Measurements from ENCODE around the gene GADL1. TPM values are rescaled to one million over a fixed set of nuclear protein-coding genes. Genes with fewer than 3 reads are reported as not detected.

GADL1 gene
- total and polyA plus RNA-seq, 2 experiments from 2014 or later = not detected

DNA sequence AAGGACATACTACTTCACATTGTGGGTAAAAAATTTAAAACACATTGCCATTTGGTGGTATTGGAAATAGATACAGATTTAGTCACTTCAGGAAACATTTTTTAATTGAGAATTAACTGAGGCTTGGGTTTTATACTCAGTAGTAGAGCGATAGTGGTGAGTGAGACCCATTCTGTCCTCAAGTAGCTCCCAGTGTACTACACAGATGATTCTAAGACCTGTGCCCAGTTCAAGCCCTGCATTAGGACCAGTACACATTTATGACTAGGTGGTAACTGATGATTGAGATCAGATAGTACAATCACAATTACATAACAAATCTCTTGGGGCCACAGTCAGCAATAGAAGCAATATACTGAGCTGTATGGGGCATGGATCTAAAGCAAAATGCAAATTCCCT lies 67.4 kb downstream of the GADL1 start:
- in situ Hi-C loops (cut with MboI) = no loop called here
- 91 to 100% methylated on average over 1 of the region's 1 CpG for WGBS, 2 experiments (ENCODE audit: low coverage in 1 of 2, low lambda C conversion rate in 2 of 2, missing lambda C conversion rate in 2 of 2)
- Histone ChIP-seq H4K20me1 (ENCODE audit: insufficient read depth) (no peaks in the 10 kb centered on the region), H3K79me2 (ENCODE audit: insufficient read depth) (no peaks in the 10 kb centered on the region), H2AFZ (no peak overlapping the region), H3K4me1 (ENCODE audit: insufficient read depth) (peaks cover 10% of the 10 kb centered on the region; the same call in 1 of the 2 replicates), H3K4me2 (ENCODE audit: unreplicated experiment) (no peak overlapping the region), H3F3A (ENCODE audit: insufficient read depth) (no peaks in the 10 kb centered on the region), H3K27me3 (replicated peaks; ENCODE audit: insufficient read depth) (no peaks in the 10 kb centered on the region), H3K27ac (no peak overlapping the region), H3K9ac (no peak overlapping the region), H3K36me3 (ENCODE audit: low read depth) (no peaks in the 10 kb centered on the region), H3K9me3 (ENCODE audit: low read depth) (no peaks in the 10 kb centered on the region), H3K4me3 (no peak overlapping the region), H3K9me2 (ENCODE audit: insufficient read depth) (no peaks in the 10 kb centered on the region)
- no peak for DNase-seq
- TF ChIP-seq EZH2phosphoT487 (IDR thresholded peaks at IDR 0.05; ENCODE audit: insufficient read depth, low read depth) (no peak), EZH2 (IDR thresholded peaks at IDR 0.05; ENCODE audit: insufficient read depth, poor library complexity, severe bottlenecking) (no peak)

DNA sequence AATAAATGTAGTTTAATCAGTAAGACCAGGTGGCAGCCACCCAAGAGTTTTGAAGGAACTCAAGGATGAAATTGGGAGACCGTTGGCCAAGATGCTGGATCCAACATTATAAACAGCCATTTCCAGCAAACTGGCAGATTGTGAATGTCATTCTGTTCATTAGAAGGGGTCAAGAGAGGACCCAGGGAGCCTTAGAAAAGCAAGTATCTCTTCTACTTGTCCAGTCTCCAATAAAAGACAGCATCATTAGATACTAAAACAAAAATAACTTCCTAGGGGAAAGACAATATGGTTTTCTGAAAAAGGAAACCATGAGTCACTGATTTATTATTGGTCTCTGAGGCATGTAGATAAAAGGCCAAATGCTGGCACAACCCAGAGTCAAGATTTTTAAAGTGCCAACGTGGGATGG lies 67.9 kb downstream of the GADL1 start:
- H3K36me3 ChIP-seq (ENCODE audit: low read depth) = no peaks in the 10 kb centered on the region
- H4K20me1 ChIP-seq (ENCODE audit: insufficient read depth) = no peaks in the 10 kb centered on the region
- H2AFZ ChIP-seq = no peak overlapping the region; the same call in 1 of the 2 replicates
- H3K27me3 ChIP-seq (replicated peaks; ENCODE audit: insufficient read depth) = no peaks in the 10 kb centered on the region
- H3K9me3 ChIP-seq (ENCODE audit: low read depth) = no peaks in the 10 kb centered on the region
- no peak overlapping the region for H3K27ac ChIP-seq
- peak; percentile 54 for DNase-seq
- H3F3A ChIP-seq (ENCODE audit: insufficient read depth) = no peaks in the 10 kb centered on the region
- no peak overlapping the region for H3K9ac ChIP-seq
- H3K4me1 ChIP-seq (ENCODE audit: insufficient read depth) = peaks cover 10% of the 10 kb centered on the region; the same call in 1 of the 2 replicates
- no peaks in the 10 kb centered on the region for H3K9me2 ChIP-seq (ENCODE audit: insufficient read depth)
- 8 to 16% methylated on average over 2 of the region's 2 CpGs for WGBS, 2 experiments (ENCODE audit: low coverage in 1 of 2, low lambda C conversion rate in 2 of 2, missing lambda C conversion rate in 2 of 2)
- TF ChIP-seq EZH2 (IDR thresholded peaks at IDR 0.05; ENCODE audit: insufficient read depth, poor library complexity, severe bottlenecking) = no peak
- TF ChIP-seq EZH2phosphoT487 (IDR thresholded peaks at IDR 0.05; ENCODE audit: insufficient read depth, low read depth) = no peak
- no peak overlapping the region for H3K4me3 ChIP-seq
- H3K79me2 ChIP-seq (ENCODE audit: insufficient read depth) = no peaks in the 10 kb centered on the region
- H3K4me2 ChIP-seq (ENCODE audit: unreplicated experiment) = no peak overlapping the region
- in situ Hi-C loops (cut with MboI) = no loop called here

DNA sequence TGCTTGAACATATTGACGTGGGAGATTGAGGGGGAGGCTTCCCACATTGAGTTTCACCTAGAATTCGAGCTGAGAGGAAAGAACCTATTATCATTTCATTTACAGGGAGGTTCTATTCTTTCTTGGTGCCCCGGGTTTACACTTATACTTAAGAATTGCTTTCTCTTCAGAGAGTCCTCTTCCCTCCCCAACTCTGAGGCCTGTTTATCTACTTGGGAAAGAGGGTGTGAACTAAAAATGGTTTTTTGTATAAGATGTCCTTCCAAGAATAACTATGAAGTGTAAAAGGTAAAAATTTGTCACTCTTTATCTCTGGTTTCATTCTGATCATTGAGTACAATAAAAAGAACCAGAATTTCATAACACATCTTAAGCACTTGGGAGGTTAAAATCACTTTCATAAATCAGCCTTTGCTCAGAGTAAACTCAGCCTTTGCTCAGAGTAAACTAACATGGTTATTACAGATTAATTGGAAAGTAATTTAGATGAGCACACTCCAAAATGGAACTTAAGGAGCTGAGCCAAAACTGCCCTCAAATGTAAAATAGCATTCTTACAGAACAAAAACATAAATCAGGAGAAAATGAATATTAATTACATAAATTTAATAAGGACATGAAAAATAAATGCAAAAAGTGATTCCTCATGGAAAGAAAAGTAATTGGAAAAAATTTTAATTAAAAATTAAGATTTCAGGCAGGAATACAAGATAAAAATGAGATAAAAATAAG lies 75.2 kb downstream of the GADL1 start:
- Histone ChIP-seq H3K36me3 (ENCODE audit: low read depth) (no peaks in the 10 kb centered on the region), H2AFZ (no peak overlapping the region), H3K4me1 (ENCODE audit: insufficient read depth) (no peaks in the 10 kb centered on the region), H3K9ac (no peak overlapping the region), H4K20me1 (ENCODE audit: insufficient read depth) (no peaks in the 10 kb centered on the region), H3F3A (ENCODE audit: insufficient read depth) (no peaks in the 10 kb centered on the region), H3K9me3 (ENCODE audit: low read depth) (no peaks in the 10 kb centered on the region), H3K79me2 (ENCODE audit: insufficient read depth) (no peaks in the 10 kb centered on the region), H3K9me2 (ENCODE audit: insufficient read depth) (no peaks in the 10 kb centered on the region), H3K27me3 (replicated peaks; ENCODE audit: insufficient read depth) (no peaks in the 10 kb centered on the region), H3K4me3 (no peak overlapping the region), H3K27ac (no peak overlapping the region), H3K4me2 (ENCODE audit: unreplicated experiment) (no peak overlapping the region)
- no peak for DNase-seq
- in situ Hi-C loops (cut with MboI) = no loop called here
- 54 to 56% methylated on average over 3 of the region's 3 CpGs for WGBS, 2 experiments (ENCODE audit: low coverage in 1 of 2, low lambda C conversion rate in 2 of 2, missing lambda C conversion rate in 2 of 2)
- no peak for TF ChIP-seq EZH2 (IDR thresholded peaks at IDR 0.05; ENCODE audit: insufficient read depth, poor library complexity, severe bottlenecking)
- TF ChIP-seq EZH2phosphoT487 (IDR thresholded peaks at IDR 0.05; ENCODE audit: insufficient read depth, low read depth) = no peak

DNA sequence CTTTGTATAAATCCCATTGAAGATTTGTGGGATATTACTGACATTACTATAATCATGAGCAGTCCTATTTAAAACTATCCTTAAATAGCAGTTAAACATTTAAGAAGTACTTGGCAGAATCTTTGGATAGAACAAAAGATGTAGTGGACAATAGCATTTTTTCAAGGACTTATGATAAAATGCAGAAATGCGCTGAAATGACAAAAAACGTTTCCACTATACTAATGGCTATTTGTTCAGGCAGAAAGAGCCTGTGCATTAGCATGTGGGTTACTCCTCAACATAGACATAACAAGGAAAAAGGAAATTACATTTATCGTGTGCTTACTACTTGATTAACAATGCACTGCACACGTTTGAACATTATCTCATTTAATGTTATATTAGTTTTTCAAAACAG lies 80.7 kb downstream of the GADL1 start:
- H2AFZ ChIP-seq = no peak overlapping the region
- H3K27ac ChIP-seq = no peak overlapping the region
- H3K79me2 ChIP-seq (ENCODE audit: insufficient read depth) = no peaks in the 10 kb centered on the region
- no peaks in the 10 kb centered on the region for H3K4me1 ChIP-seq (ENCODE audit: insufficient read depth)
- no peak overlapping the region for H3K4me2 ChIP-seq (ENCODE audit: unreplicated experiment)
- no peaks in the 10 kb centered on the region for H3K27me3 ChIP-seq (replicated peaks; ENCODE audit: insufficient read depth)
- peaks cover 3% of the 10 kb centered on the region; the same call in 1 of the 2 replicates for H3K9me2 ChIP-seq (ENCODE audit: insufficient read depth)
- H3K4me3 ChIP-seq = no peak overlapping the region
- H4K20me1 ChIP-seq (ENCODE audit: insufficient read depth) = no peaks in the 10 kb centered on the region
- in situ Hi-C loops (cut with MboI) = no loop called here
- no peak overlapping the region for H3K9ac ChIP-seq
- 80 to 82% methylated on average over 4 of the region's 4 CpGs for WGBS, 2 experiments (ENCODE audit: low coverage in 1 of 2, low lambda C conversion rate in 2 of 2, missing lambda C conversion rate in 2 of 2)
- H3K9me3 ChIP-seq (ENCODE audit: low read depth) = no peaks in the 10 kb centered on the region
- no peak for DNase-seq
- no peak for TF ChIP-seq EZH2phosphoT487 (IDR thresholded peaks at IDR 0.05; ENCODE audit: insufficient read depth, low read depth)
- TF ChIP-seq EZH2 (IDR thresholded peaks at IDR 0.05; ENCODE audit: insufficient read depth, poor library complexity, severe bottlenecking) = no peak
- no peaks in the 10 kb centered on the region for H3K36me3 ChIP-seq (ENCODE audit: low read depth)
- H3F3A ChIP-seq (ENCODE audit: insufficient read depth) = no peaks in the 10 kb centered on the region
